GM21515 (cell line): ENCODE measurements around the gene CHTF18.
"Not testable (repeated sequence)": the region's sequence is repeated elsewhere in the genome, so short reads cannot be mapped to it uniquely, and the experiment has no call there.

Experiments used
- ATAC-seq: cut with Tn5 transposase; IDR thresholded peaks from one replicate; pipeline ENCODE4 v1.9.1; 2021; ENCODE audit not compliant: unreplicated experiment

CHTF18 gene

GRCh38 chr16:825341-826061 lies 37.1 kb downstream of the CHTF18 start:
- ATAC-seq: no peak

- no peak for ATAC-seq
These were observed 39.1 kb downstream of the CHTF18 start for GRCh38 chr16:827513-827912.

- ATAC-seq: no peak
These were observed 40.5 kb downstream of the CHTF18 start for GRCh38 chr16:828891-829290.

GRCh38 chr16:830107-830870 lies 41.9 kb downstream of the CHTF18 start:
- ATAC-seq: no peak

- ATAC-seq: no peak
These were observed 42.6 kb downstream of the CHTF18 start for GRCh38 chr16:830871-831570.

GRCh38 chr16:831571-832413 lies 43.4 kb downstream of the CHTF18 start:
- ATAC-seq: no peak

GRCh38 chr16:832652-833336 lies 44.4 kb downstream of the CHTF18 start:
- no peak for ATAC-seq

GRCh38 chr16:833411-833810 lies 45.0 kb downstream of the CHTF18 start:
- ATAC-seq: no peak

- no peak for ATAC-seq
These were observed 47.0 kb downstream of the CHTF18 start for GRCh38 chr16:835373-835772.

GRCh38 chr16:836221-836620 lies 47.8 kb downstream of the CHTF18 start:
- no peak for ATAC-seq

- not testable (repeated sequence) for ATAC-seq
These were observed 48.4 kb downstream of the CHTF18 start for GRCh38 chr16:836822-837221.

GRCh38 chr16:838741-839140 lies 50.3 kb downstream of the CHTF18 start:
- no peak for ATAC-seq

- no peak for ATAC-seq
These were observed 51.4 kb downstream of the CHTF18 start for GRCh38 chr16:839643-840408.

- ATAC-seq: no peak
These were observed 52.4 kb downstream of the CHTF18 start for GRCh38 chr16:840561-841454.

GRCh38 chr16:841455-842060 lies 53.1 kb downstream of the CHTF18 start:
- no peak for ATAC-seq

- ATAC-seq: no peak
These were observed 53.6 kb downstream of the CHTF18 start for GRCh38 chr16:842061-842476.

GRCh38 chr16:842711-843560 lies 54.5 kb downstream of the CHTF18 start:
- no peak for ATAC-seq
